Stimulated activated naive CD8-positive, alpha-beta T cell treated with anti-CD3 and anti-CD28 coated beads, Interleukin-15, Interleukin-2, amounts not matched to agents 100 ng/mL and 50 ng/mL, for 24 hours (primary cell): ENCODE data around the gene FAM13C.
"Not testable (repeated sequence)": the region's sequence is repeated elsewhere in the genome, so short reads cannot be mapped to it uniquely, and the experiment has no call there.

Experiments
- H3K27ac Mint-ChIP-seq: one replicate; pipeline ENCODE4 v1.8.0; 2021; ENCODE audit warnings: mild to moderate bottlenecking, mixed read lengths
- H3K27me3 Mint-ChIP-seq: one replicate; pipeline ENCODE4 v1.8.0; 2021; ENCODE audit warnings: mixed read lengths
- H3K36me3 Mint-ChIP-seq: one replicate; pipeline ENCODE4 v1.8.0; 2021; ENCODE audit warnings: low read depth, mixed read lengths
- H3K4me1 Mint-ChIP-seq: one replicate; pipeline ENCODE4 v1.8.0; 2021; ENCODE audit warnings: low read depth, mixed read lengths
- H3K4me3 Mint-ChIP-seq: one replicate; pipeline ENCODE4 v1.8.0; 2021; ENCODE audit warnings: mild to moderate bottlenecking, mixed read lengths
- H3K9me3 Mint-ChIP-seq: one replicate; pipeline ENCODE4 v1.8.0; 2021; ENCODE audit warnings: mixed read lengths

The FAM13C gene

GRCh38 chr10:59229441-59229840 lies 132.9 kb downstream of the FAM13C start:
- H3K4me3 Mint-ChIP-seq = no peak overlapping the region
- H3K4me1 Mint-ChIP-seq = no peaks in the 10 kb centered on the region
- H3K9me3 Mint-ChIP-seq = no peaks in the 10 kb centered on the region
- no peak overlapping the region for H3K27ac Mint-ChIP-seq
- H3K27me3 Mint-ChIP-seq = no peaks in the 10 kb centered on the region
- H3K36me3 Mint-ChIP-seq = no peaks in the 10 kb centered on the region

GRCh38 chr10:59227136-59227673 lies 135.1 kb downstream of the FAM13C start:
- H3K9me3 Mint-ChIP-seq = no peaks in the 10 kb centered on the region
- H3K27ac Mint-ChIP-seq = no peak overlapping the region
- no peak overlapping the region for H3K4me3 Mint-ChIP-seq
- H3K27me3 Mint-ChIP-seq = no peaks in the 10 kb centered on the region
- no peaks in the 10 kb centered on the region for H3K4me1 Mint-ChIP-seq
- H3K36me3 Mint-ChIP-seq = no peaks in the 10 kb centered on the region

GRCh38 chr10:59225211-59225610 lies 137.1 kb downstream of the FAM13C start:
- Mint-ChIP-seq H3K9me3 (no peaks in the 10 kb centered on the region), H3K27ac (no peak overlapping the region), H3K4me1 (no peaks in the 10 kb centered on the region), H3K4me3 (no peak overlapping the region), H3K36me3 (no peaks in the 10 kb centered on the region), H3K27me3 (no peaks in the 10 kb centered on the region)

- H3K27me3 Mint-ChIP-seq, H3K9me3 Mint-ChIP-seq, H3K27ac Mint-ChIP-seq, H3K36me3 Mint-ChIP-seq, H3K4me1 Mint-ChIP-seq, H3K4me3 Mint-ChIP-seq: not testable (repeated sequence)
These were observed 138.8 kb downstream of the FAM13C start for GRCh38 chr10:59223597-59223996.

GRCh38 chr10:59222788-59223187 lies 139.6 kb downstream of the FAM13C start:
- Mint-ChIP-seq H3K27me3 (no peaks in the 10 kb centered on the region), H3K27ac (no peak overlapping the region), H3K9me3 (no peaks in the 10 kb centered on the region), H3K36me3 (no peaks in the 10 kb centered on the region), H3K4me1 (no peaks in the 10 kb centered on the region), H3K4me3 (no peak overlapping the region)

- no peaks in the 10 kb centered on the region for H3K27me3 Mint-ChIP-seq
These were observed 146.0 kb downstream of the FAM13C start for GRCh38 chr10:59216178-59216869.

GRCh38 chr10:59214160-59214559 lies 148.2 kb downstream of the FAM13C start:
- Mint-ChIP-seq H3K9me3 (no peaks in the 10 kb centered on the region), H3K4me3 (no peak overlapping the region), H3K4me1 (no peaks in the 10 kb centered on the region), H3K27me3 (no peaks in the 10 kb centered on the region), H3K27ac (no peak overlapping the region), H3K36me3 (no peaks in the 10 kb centered on the region)

More at GRCh38 chr10:59216178-59216869, 146.0 kb downstream of the FAM13C start:
- no peaks in the 10 kb centered on the region for H3K36me3 Mint-ChIP-seq
- no peaks in the 10 kb centered on the region for H3K9me3 Mint-ChIP-seq
- no peak overlapping the region for H3K4me3 Mint-ChIP-seq
- H3K27ac Mint-ChIP-seq = no peak overlapping the region
- no peaks in the 10 kb centered on the region for H3K4me1 Mint-ChIP-seq

- Mint-ChIP-seq H3K27me3 (no peaks in the 10 kb centered on the region), H3K9me3 (no peaks in the 10 kb centered on the region), H3K36me3 (no peaks in the 10 kb centered on the region), H3K4me1 (no peaks in the 10 kb centered on the region), H3K4me3 (no peak overlapping the region), H3K27ac (no peak overlapping the region)
These were observed 150.0 kb downstream of the FAM13C start for GRCh38 chr10:59212301-59212798.

GRCh38 chr10:59206204-59206720 lies 156.1 kb downstream of the FAM13C start:
- Mint-ChIP-seq H3K4me1 (no peaks in the 10 kb centered on the region), H3K9me3 (peaks cover 6% of the 10 kb centered on the region)

More at GRCh38 chr10:59206204-59206720, 156.1 kb downstream of the FAM13C start:
- Mint-ChIP-seq H3K36me3 (no peaks in the 10 kb centered on the region), H3K27ac (no peak overlapping the region), H3K4me3 (no peak overlapping the region), H3K27me3 (no peaks in the 10 kb centered on the region)
